Choroid plexus epithelial cell (primary cell): ENCODE data around the gene SETD1B.
"Not testable (repeated sequence)": the region's sequence is repeated elsewhere in the genome, so short reads cannot be mapped to it uniquely, and the experiment has no call there.

Source experiments
- DNase-seq: peaks from one replicate; pipeline ENCODE4 v3.0.0-alpha.2; 2010; ENCODE audit warnings: low read depth
- H3K4me3 ChIP-seq: 2 replicates; pipeline ENCODE4 v1.5.1; 2011; ENCODE audit warnings: low read depth, mild to moderate bottlenecking, control low read depth, low read length, moderate library complexity
- CTCF ChIP-seq: conservative IDR thresholded peaks from 2 replicates; pipeline ENCODE4 v1.5.1; 2011; ENCODE audit warnings: low read depth, mild to moderate bottlenecking, control low read depth, inconsistent platforms, low read length, moderate library complexity

The SETD1B gene

GRCh38 chr12:121857322-121858246, 53.8 kb downstream of the SETD1B start:
- DNase-seq = no peak
- H3K4me3 ChIP-seq = no peak overlapping the region
- TF ChIP-seq CTCF = no peak

DNA sequence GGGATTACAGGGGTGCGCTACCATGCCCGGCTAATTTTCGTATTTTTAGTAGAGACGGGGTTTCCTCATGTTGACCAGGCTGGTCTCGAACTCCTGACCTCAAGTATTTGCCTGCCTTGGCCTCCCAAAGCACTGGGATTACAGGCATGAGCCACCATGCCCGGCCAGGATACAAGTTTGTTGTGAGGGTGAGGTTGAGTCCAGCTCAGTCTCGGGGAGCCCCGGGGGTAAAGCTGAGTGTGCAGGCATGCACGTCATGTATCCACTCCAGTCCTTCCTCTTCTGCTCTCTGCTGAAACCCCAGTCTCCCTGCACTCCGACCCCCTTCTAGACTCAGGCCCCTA, 54.5 kb downstream of the SETD1B start:
- TF ChIP-seq CTCF = no peak
- no peak overlapping the region for H3K4me3 ChIP-seq
- no peak for DNase-seq

GRCh38 chr12:121858662-121859572, 55.1 kb downstream of the SETD1B start, which contains the start of gene HPD:
Gene HPD, minus strand, starts transcription at chr12:121858859. Its CDS starts 36 bp downstream, at chr12:121858823.
- peak; percentile 73 for DNase-seq
- H3K4me3 ChIP-seq = no peak within 1 kb of the TSS
- TF ChIP-seq CTCF = no peak

DNA sequence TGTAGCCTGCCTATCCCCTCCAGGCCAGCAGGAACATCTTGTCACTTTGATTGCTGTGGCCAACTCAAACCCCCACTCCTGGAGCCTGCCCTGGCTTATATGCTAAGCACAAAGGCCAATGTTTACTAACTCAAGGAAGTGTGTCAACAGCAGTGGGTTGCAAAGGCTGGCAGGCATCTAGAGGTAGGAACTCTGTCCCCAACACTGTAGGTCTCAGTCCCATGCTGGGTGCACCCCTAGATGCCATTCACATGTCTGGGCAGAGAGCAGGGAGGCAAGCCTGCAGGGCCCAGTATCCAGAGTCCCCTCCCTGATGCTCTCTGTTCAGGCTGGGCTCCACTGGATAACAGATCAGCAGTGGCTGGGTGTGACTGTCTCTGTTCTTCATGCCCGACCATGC, 56.4 kb downstream of the SETD1B start:
- TF ChIP-seq CTCF = no peak
- no peak for DNase-seq
- no peak overlapping the region for H3K4me3 ChIP-seq

- not testable (repeated sequence) for H3K4me3 ChIP-seq
These were observed 56.9 kb downstream of the SETD1B start for GRCh38 chr12:121860699-121861098.

GRCh38 chr12:121861636-121862254, 57.9 kb downstream of the SETD1B start:
- no peak for TF ChIP-seq CTCF
- peak overlapping the region; percentile 35 for H3K4me3 ChIP-seq
- peak; percentile 55 for DNase-seq

More at GRCh38 chr12:121860699-121861098, 56.9 kb downstream of the SETD1B start:
- not testable (repeated sequence) for DNase-seq

DNA sequence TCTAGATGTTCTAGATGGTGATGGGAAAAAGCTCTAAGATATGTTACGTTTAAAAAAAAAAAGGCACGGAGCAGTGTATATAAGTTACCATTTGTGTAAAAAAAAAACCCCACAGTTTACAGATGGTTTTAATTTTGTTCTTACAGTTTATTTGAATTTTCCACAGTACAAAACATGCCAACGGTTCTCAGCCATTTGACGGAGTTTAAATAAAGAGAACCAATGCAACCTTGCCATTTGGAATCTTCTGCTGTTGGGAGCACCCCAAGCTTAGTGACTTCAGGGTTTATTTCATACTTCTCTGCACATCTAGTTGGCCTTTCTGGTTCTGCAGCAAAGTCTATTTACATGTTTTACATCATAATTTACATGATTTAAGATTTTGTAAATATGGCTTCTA, 62.5 kb downstream of the SETD1B start:
- H3K4me3 ChIP-seq = no peak overlapping the region
- no peak for DNase-seq
- no peak for TF ChIP-seq CTCF

- DNase-seq, H3K4me3 ChIP-seq: not testable (repeated sequence)
These were observed 65.4 kb downstream of the SETD1B start for GRCh38 chr12:121869229-121869628.
